ENCODE data around the gene FILIP1L. TPM values are rescaled to one million over a fixed set of nuclear protein-coding genes. Genes with fewer than 3 reads are reported as not detected.

The FILIP1L gene
- total RNA-seq, 1 experiment from 2014 or later, result 0.07 TPM

GRCh38 chr3:99929745-99930139 is 184.6 kb downstream of the FILIP1L start:
- no peak overlapping the region for H4K8ac ChIP-seq (replicated peaks; ENCODE audit: insufficient read length, low read depth, low read length)
- H3K23ac ChIP-seq (ENCODE audit: insufficient read length, low read depth, low read length), result no peak overlapping the region
- H3K4me2 ChIP-seq (ENCODE audit: insufficient read depth, insufficient read length, low read length), result no peak overlapping the region
- peaks cover 2% of the 10 kb centered on the region; the same call in 1 of the 2 replicates for H3K79me2 ChIP-seq (ENCODE audit: insufficient read depth, low read length)
- H2BK15ac ChIP-seq (ENCODE audit: low read depth, low read length), result no peak overlapping the region
- no CpG with 5 or more reads among the region's 3 CpGs for WGBS (ENCODE audit: extremely low coverage, insufficient read length, low lambda C conversion rate)
- H3K79me1 ChIP-seq (ENCODE audit: insufficient read depth, low read depth, low read length, poor library complexity, severe bottlenecking), result no peaks in the 10 kb centered on the region
- no peaks in the 10 kb centered on the region for H4K20me1 ChIP-seq (ENCODE audit: control insufficient read depth, insufficient read depth, insufficient read length)
- H3K36me3 Mint-ChIP-seq (ENCODE audit: insufficient read depth in 1 of 3, low read depth in 3 of 3), result no peaks in the 10 kb centered on the region; a peak in 1 of 7 replicates
- no peak overlapping the region for H3K9ac ChIP-seq (ENCODE audit: extremely low read depth, insufficient read length, low read length)
- no peak overlapping the region for H2AFZ ChIP-seq (ENCODE audit: low read length)
- no peak for DNase-seq
- no peak overlapping the region for H2BK120ac ChIP-seq (ENCODE audit: low read depth, low read length, poor library complexity, severe bottlenecking)
- H3K4me1 ChIP-seq (ENCODE audit: insufficient read depth, low read length), result peaks cover 21% of the 10 kb centered on the region
- no peak overlapping the region for H3K4ac ChIP-seq (ENCODE audit: low read depth, low read length)
- H3K4me1 Mint-ChIP-seq, result peaks cover 52 to 59% of the 10 kb centered on the region in 2 experiments
- no peak overlapping the region for H2BK20ac ChIP-seq (ENCODE audit: low read depth, low read length, poor library complexity, severe bottlenecking)
- H3K14ac ChIP-seq (ENCODE audit: insufficient read depth, low read length), result no peak overlapping the region
- H2AK5ac ChIP-seq (ENCODE audit: insufficient read length, low read length), result no peak overlapping the region
- H3K23me2 ChIP-seq (ENCODE audit: insufficient read length, low read depth, low read length, poor library complexity, severe bottlenecking), result no peaks in the 10 kb centered on the region
- no peak overlapping the region for H3K27ac ChIP-seq (ENCODE audit: insufficient read length, low read depth, low read length)
- no peak overlapping the region for H4K5ac ChIP-seq (ENCODE audit: insufficient read length, low read depth, low read length)
- H3K9me3 Mint-ChIP-seq, result no peaks in the 10 kb centered on the region
- H3K9me3 ChIP-seq (ENCODE audit: control insufficient read depth, low read depth, low read length), result no peaks in the 10 kb centered on the region
- H3K27ac Mint-ChIP-seq, result peak overlapping the region in 2 of 3 experiments; percentile 57 to 77; a peak in 5 of 7 replicates
- no peak overlapping the region for H4K91ac ChIP-seq (ENCODE audit: insufficient read length, low read depth, low read length)
- no peak for TF ChIP-seq CTCF (conservative IDR thresholded peaks at IDR 0.05)
- H3T11ph ChIP-seq (ENCODE audit: low read length), result no peak overlapping the region
- no peak overlapping the region for H3K56ac ChIP-seq (ENCODE audit: insufficient read length, low read depth, low read length)
- no peak overlapping the region for H2BK5ac ChIP-seq (ENCODE audit: insufficient read length, low read length)
- no peak overlapping the region for H2BK12ac ChIP-seq (ENCODE audit: insufficient read length, low read depth, low read length)
- no peak overlapping the region for H3K4me3 Mint-ChIP-seq
- H3K27me3 ChIP-seq (ENCODE audit: insufficient read depth, low read length), result no peaks in the 10 kb centered on the region
- no peaks in the 10 kb centered on the region for H3K27me3 Mint-ChIP-seq (ENCODE audit: low read depth)
- H3K18ac ChIP-seq (ENCODE audit: insufficient read length, low read depth, low read length), result no peak overlapping the region
